Transverse colon (tissue), 4 donors: ENCODE data around the gene ACTL7B.

Source experiments
- CTCF ChIP-seq, 5 experiments: fragments of 200-600 bp in 3 of 5; fragments of 450-650 bp in 2 of 5; sonication (generic) in 3 of 5; IDR thresholded peaks; 1 replicate in 2 of 5; 2 replicates in 3 of 5; pipeline ENCODE4 v1.5.1; 2016 to 2017; ENCODE audit warnings: antibody characterized with exemption in 5 of 5, inconsistent platforms in 3 of 5, mild to moderate bottlenecking in 2 of 5, moderate library complexity in 1 of 5
- POLR2A ChIP-seq: fragments of 450-650 bp; IDR thresholded peaks from one replicate; pipeline ENCODE4 v1.6.1; 2016; ENCODE audit warnings: antibody characterized with exemption, mild to moderate bottlenecking, moderate library complexity
- POLR2AphosphoS5 ChIP-seq, 3 donors: sonication (generic); formaldehyde crosslinking; IDR thresholded peaks; one replicate each; pipeline ENCODE4 v1.6.1; 2016; ENCODE audit warnings: antibody characterized with exemption in 3 of 3

GRCh38 chr9:108903420-108904103 lies 47.8 kb upstream of the ACTL7B start:
- TF ChIP-seq POLR2A = no peak
- TF ChIP-seq POLR2AphosphoS5 (IDR thresholded peaks at IDR 0.05) = no peak
- TF ChIP-seq CTCF (IDR thresholded peaks at IDR 0.05) = no peak
